Placental pericyte (primary cell): ENCODE data around the gene ANKHD1. TPM values are rescaled to one million over a fixed set of nuclear protein-coding genes. Genes with fewer than 3 reads are reported as not detected.

Experiments
- small RNA-seq: library from RNA; depleted of rRNA; stranded (forward); fragments of <200 nt; gene quantifications from one replicate; pipeline ENCODE3, GENCODE V24; 2012; ENCODE audit warnings: low replicate concordance
- total RNA-seq: library from RNA; depleted of rRNA; stranded (reverse); fragments of >200 nt; gene quantifications from 2 replicates; pipeline ENCODE4 v1.2.3, GENCODE V29; 2012

Gene ANKHD1, protein sequence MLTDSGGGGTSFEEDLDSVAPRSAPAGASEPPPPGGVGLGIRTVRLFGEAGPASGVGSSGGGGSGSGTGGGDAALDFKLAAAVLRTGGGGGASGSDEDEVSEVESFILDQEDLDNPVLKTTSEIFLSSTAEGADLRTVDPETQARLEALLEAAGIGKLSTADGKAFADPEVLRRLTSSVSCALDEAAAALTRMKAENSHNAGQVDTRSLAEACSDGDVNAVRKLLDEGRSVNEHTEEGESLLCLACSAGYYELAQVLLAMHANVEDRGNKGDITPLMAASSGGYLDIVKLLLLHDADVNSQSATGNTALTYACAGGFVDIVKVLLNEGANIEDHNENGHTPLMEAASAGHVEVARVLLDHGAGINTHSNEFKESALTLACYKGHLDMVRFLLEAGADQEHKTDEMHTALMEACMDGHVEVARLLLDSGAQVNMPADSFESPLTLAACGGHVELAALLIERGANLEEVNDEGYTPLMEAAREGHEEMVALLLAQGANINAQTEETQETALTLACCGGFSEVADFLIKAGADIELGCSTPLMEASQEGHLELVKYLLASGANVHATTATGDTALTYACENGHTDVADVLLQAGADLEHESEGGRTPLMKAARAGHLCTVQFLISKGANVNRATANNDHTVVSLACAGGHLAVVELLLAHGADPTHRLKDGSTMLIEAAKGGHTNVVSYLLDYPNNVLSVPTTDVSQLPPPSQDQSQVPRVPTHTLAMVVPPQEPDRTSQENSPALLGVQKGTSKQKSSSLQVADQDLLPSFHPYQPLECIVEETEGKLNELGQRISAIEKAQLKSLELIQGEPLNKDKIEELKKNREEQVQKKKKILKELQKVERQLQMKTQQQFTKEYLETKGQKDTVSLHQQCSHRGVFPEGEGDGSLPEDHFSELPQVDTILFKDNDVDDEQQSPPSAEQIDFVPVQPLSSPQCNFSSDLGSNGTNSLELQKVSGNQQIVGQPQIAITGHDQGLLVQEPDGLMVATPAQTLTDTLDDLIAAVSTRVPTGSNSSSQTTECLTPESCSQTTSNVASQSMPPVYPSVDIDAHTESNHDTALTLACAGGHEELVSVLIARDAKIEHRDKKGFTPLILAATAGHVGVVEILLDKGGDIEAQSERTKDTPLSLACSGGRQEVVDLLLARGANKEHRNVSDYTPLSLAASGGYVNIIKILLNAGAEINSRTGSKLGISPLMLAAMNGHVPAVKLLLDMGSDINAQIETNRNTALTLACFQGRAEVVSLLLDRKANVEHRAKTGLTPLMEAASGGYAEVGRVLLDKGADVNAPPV (N-terminal part only)
- total RNA-seq = 63.1 and 107 TPM in 2 replicates

DNA sequence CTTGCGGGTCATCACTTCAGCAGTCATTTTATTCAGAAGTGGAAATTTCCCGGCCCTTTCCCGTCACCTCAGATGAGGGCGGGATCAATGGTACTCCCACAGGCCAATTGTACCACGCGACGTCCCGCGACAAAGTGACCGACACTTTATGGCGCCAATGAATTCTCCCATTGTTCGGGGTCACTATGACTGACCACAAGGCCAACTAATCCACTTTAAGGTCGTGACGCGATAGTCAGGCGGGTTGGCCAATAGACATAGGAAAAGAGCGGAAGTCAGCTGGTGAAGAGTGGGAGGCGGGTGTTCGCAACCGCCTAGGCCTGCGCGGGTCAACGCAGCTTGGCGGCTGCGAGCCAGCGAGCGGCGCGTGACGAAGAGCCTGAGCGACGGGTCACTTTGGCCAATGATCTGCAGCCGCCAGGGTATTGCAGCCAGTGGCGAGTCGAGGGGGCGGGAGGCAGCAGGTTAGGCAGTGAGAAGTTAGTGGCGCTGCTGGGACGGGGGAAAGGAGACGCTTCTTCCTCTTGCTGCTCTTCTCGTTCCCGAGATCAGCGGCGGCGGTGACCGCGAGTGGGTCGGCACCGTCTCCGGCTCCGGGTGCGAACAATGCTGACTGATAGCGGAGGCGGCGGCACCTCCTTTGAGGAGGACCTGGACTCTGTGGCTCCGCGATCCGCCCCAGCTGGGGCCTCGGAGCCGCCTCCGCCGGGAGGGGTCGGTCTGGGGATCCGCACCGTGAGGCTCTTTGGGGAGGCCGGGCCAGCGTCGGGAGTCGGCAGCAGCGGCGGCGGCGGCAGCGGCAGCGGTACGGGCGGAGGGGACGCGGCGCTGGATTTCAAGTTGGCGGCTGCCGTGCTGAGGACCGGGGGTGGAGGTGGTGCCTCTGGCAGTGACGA lies at the start of gene ANKHD1:
TSS of gene ANKHD1 (plus strand) at position 472 of the 896 bp plus-strand sequence. CDS start at position 607, 135 bp downstream.

GRCh38 chr5:140360101-140360500 lies 41.5 kb upstream of the ANKHD1 start, which contains the start of gene SLC4A9:
TSS of gene SLC4A9 (plus strand) at chr5:140360194. CDS start at chr5:140360237, 43 bp downstream.

DNA sequence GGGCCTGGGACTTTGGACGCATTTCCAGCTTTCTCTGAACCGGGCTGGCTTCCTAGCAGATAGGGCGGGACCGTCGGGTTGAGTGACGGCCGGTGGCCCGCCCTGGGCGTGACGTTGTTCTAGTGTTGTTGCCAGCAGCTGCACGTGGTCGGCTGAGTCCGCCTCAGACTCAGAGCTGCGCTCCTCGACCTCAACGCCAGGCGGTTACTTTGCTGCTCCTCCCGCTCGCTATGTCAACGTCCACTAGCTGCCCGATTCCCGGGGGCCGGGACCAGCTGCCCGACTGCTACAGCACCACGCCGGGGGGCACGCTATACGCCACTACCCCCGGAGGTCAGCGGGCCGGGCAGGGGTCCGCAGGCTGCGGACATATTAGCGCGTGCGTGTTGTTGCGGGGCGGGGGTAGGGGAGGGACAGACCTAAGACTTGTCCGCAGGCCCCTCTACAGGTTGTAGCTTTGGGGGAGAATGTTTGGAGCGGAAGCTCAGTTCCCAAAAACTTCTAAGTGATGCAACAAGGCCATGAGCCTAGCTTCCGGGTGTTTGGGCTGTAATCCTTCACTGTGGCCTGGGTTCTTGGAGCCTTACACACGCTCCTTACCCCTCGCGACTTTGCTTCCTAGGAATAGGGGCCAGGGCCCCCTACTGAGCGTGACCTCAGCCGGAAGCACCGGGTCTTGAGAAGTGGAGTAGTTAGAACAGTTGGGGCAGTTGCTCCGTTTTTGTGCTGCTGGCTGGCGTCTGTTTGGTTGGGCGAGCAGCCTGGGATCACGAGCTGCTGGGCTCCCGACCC lies 146.1 kb downstream of the ANKHD1 start, which contains the start of gene EIF4EBP3:
TSS of gene EIF4EBP3 (plus strand) at position 155 of the 792 bp plus-strand sequence. CDS start at position 231, 76 bp downstream.

DNA sequence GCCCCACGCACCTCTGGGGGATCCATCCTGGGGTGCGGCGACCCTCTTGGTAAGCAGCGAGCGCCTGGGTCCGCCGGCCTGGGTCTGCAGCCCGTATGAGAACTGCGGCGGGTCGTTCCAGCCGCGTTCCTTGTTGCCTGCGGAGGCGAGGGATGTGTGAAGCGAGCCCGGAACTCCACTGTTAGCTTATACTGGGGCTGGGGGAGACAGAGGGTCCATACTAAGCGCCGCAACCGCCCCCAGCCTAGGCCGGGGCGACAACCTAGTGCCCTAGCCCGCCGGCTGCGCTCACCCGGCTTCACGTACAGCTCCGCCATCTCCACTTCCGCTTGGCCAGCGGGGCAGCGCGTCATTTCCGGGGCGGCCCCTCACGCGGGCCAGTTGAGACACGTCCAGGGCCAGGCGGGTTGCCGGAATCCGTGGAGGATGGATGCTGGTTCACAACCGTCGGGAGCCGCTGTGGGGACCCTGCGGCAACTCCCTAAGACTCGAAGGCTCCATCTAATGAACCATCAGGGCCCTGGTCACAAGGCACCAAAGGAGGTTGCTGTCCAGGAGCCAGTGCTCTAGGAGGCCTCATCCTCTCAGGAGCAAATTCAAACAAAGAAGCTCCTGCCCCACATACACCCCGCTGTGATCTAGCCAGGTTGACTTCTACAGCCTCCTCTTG lies 155.6 kb downstream of the ANKHD1 start, which contains the start of gene SRA1:
TSS of gene SRA1 (minus strand) at position 338 of the 670 bp plus-strand sequence. CDS start at position 317, 21 bp downstream.

GRCh38 chr5:140564196-140565023 lies 162.8 kb downstream of the ANKHD1 start, which contains the start of the genes APBB3 and SLC35A4:
TSS of gene APBB3 (minus strand) at chr5:140564598. CDS start at chr5:140564245, 353 bp downstream.
TSS of gene SLC35A4 (plus strand) at chr5:140564828. CDS start at chr5:140567170, 2,342 bp downstream.

Small RNA genes lying within 50 kb of the gene (small RNA-seq; reads per million reads assigned to genes)
- gene RF00279 (not detected), gene RF00443 (not detected), gene RNU4-14P (not detected)

Other genes with a start within 250 kb of the ANKHD1 start
- 18.6 and 42.5 TPM in 2 replicates for gene CYSTM1, start 226.6 kb upstream of the ANKHD1 start, total RNA-seq
- gene PFDN1, start 98.7 kb upstream of the ANKHD1 start, total RNA-seq = 64.8 and 87.6 TPM in 2 replicates
- 7.2 and 47.5 TPM in 2 replicates for gene HBEGF, start 55.2 kb upstream of the ANKHD1 start, total RNA-seq
- gene SLC4A9, start 41.6 kb upstream of the ANKHD1 start, total RNA-seq = not detected in 2 replicates
- 1.3 TPM in 1 of 2 replicates, not detected in the other for gene EIF4EBP3, start 145.8 kb downstream of the ANKHD1 start, total RNA-seq
- 42.0 and 44.7 TPM in 2 replicates for gene SRA1, start 155.6 kb downstream of the ANKHD1 start, total RNA-seq
- gene APBB3, start 162.8 kb downstream of the ANKHD1 start, total RNA-seq = 11.7 and 31.1 TPM in 2 replicates
- gene SLC35A4, start 163.0 kb downstream of the ANKHD1 start, total RNA-seq = 41.6 and 45.5 TPM in 2 replicates
- 1.3 and 1.8 TPM in 2 replicates for gene CD14, start 231.3 kb downstream of the ANKHD1 start, total RNA-seq
- gene TMCO6, start 237.6 kb downstream of the ANKHD1 start, total RNA-seq = 12.9 and 24.5 TPM in 2 replicates
- gene NDUFA2, start 245.8 kb downstream of the ANKHD1 start, total RNA-seq = 19.9 and 24.1 TPM in 2 replicates
- 67.3 and 127 TPM in 2 replicates for gene IK, start 246.0 kb downstream of the ANKHD1 start, total RNA-seq